Amniotic epithelial cell (primary cell): Measurements from ENCODE around the gene DOK4.

ENCODE experiments used
- DNase-seq: peaks from one replicate; pipeline ENCODE4 v3.0.0-alpha.2; 2010; ENCODE audit warnings: low read depth

The DOK4 gene

GRCh38 chr16:57485916-57486857 is at the start of gene DOK4:
Gene DOK4 (minus strand): TSS chr16:57486493. CDS start chr16:57479507, 6,986 bp downstream.
- DNase-seq, result peak; percentile 55

DNA sequence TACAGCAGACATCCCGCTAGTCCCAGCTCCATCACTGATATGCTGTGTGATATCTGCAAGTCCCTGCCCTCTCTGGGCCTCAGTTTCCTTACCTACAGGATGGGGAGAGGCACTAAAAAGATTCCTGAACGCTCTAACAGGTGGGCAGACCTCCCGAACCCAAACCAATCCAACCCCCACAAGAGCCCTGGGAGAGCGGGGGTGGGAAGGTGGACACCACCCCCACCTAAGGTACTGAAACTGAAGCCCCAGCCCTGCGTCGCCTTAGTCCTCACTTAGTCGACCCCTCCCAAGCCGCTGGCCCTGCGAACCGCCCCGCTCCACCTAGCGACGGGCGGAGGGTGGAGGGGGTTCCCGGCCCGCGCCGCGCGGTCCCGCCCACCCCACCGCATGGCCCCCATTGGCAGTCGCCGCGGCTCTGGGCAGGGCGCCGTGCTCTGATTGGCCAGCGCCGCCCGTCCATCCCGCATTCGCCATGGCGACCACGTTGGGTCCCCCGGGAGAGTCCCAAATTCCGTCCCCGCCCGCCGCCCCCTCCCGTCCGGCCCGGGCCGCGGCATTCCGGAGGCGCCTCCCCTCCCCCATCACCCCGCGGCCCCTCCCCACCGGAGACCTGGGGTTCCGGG is 49.5 kb upstream of the DOK4 start:
- peak; percentile 79 for DNase-seq

GRCh38 chr16:57534881-57535658 is 48.8 kb upstream of the DOK4 start:
- no peak for DNase-seq

DNA sequence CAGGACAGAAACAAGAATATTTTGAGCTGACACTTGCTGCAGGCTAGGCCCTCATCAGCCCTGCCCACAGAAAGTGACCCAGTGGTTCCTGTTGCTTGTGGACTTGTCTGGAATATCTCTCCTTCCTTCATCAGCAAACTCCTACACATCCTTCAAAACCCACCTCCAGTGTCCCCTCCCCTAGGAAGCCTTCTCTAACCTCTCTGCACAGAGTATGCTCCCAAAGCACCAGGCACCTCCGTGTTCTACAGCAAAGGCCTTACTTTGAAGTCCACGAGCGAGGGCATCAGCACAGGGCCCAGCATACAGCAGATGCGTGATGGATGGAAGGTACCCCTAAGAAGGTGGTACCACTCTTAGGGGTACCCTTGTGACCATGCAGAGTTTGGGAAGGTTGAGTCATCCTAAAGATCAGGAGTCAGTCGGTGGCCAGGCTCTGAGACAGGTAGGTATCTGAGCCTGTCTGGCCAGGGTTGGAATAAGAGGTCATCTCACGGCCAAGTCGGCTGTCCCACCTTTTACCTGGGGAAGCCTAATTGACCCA is 48.1 kb upstream of the DOK4 start:
- DNase-seq, result no peak

DNA sequence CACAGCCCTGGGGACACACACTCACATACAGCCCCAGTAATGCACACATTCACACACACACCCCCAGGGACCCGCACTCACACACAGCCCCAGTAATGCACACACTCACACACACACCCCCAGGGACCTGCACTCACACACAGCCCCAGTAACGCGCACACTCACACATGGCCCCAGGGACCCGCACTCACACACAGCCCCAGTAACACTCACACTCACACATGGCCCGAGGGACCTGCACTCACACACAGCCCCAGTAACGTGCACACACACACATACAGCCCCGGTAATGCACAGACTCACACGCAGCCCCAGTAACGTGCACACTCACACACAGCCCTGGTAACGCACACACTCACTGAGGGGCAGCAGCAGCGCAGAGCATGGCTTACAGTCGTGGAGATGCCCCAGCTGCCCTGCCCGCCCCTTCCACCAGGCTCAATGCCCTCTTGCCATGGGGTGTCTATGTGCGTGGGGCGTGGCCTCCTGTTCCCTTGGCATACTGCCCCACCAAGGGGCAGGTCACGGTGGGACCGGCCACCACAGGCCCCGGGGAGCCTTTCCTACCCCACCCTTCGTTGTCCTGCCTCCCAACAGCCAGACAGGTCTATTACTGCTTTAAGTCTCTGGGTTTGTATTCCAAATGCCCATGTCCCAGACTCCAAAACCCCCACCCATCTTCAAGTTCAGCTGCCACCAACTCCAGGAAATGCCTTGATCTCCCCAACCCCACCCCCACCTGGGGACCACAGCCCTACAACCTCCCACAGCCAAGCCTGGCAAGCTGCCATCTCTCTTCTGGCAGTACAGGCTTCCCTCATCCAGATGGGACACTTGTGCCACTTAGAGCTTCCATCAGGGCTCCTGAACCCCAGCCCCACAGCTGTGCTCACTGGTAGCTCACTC is 47.4 kb upstream of the DOK4 start:
- DNase-seq, result no peak

DNA sequence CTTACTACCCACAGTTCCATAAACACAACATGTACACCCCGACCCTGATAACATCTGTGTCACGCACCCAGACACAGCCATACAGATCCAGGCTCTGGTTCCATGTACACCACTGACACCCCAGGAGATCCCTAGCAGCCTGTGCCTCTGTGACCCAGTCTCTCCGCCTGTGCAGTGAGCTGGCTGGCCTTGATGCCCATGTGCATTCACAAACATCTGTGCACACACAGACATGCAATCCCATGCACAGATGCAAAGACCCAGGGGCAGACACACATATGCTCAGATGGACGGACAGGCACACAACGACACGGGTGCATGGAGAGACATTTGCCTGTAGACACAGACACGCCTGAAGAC is 46.0 kb upstream of the DOK4 start:
- no peak for DNase-seq

- no peak for DNase-seq
These were observed 45.5 kb upstream of the DOK4 start for GRCh38 chr16:57531635-57532265.

- DNase-seq, result no peak
These were observed 44.9 kb upstream of the DOK4 start for GRCh38 chr16:57531253-57531575.

DNA sequence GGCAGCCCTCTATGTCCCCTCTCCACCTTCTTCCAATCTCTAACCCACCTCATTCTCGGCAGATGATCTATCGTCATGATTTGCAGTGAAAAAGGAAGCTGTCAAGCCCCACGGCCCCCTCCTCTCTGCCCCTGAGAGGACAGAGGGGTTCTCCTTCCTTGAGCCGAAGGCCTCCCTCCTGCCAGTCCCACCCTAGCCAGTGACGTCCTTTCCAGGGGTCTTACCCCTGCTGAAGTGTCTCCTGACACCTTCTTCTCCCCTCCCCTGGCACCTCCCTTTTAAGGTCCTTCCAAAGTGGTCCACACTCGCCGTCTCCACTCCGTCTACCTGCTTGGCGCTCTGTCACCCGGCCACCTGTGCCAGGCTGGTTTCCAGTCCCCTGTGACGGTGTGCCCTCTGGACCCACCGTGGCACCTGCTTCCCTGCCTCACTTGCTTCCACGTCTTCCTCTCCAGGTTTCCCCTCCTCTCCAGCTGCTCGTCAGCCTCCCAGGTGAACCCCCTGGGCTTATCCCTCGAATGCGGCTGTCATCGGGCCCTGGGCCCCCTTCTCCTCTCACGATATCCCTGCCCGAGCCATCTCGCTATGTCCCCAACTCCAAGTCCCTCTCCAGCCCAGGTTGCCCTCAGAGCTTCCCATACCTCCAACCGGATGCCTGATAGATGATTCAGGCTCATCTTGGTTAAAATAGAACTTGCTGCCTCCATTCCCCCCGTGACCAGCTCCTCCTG is 44.4 kb upstream of the DOK4 start:
- no peak for DNase-seq

DNA sequence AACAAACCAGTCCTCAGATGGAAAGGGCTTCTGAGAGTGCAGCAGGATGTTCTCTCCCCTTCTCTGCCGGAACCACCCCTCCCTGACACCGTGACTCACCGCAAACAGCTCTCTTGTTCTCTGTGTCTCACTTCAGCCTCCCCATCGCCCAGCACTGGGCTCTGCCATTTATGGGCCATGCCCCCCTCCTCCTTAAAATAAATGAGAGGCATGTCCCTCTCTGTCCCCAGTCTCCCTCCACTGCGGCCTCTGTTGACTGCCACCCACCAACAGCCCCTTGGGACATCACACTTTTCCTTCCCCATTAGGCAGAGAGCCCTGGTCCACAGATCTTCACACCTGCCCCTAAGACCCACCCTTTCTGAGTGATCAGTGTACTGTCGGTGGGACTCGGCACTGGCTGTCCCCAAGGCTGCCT is 43.8 kb upstream of the DOK4 start:
- peak; percentile 72 for DNase-seq

GRCh38 chr16:57529391-57530103 is 43.3 kb upstream of the DOK4 start:
- no peak for DNase-seq

DNA sequence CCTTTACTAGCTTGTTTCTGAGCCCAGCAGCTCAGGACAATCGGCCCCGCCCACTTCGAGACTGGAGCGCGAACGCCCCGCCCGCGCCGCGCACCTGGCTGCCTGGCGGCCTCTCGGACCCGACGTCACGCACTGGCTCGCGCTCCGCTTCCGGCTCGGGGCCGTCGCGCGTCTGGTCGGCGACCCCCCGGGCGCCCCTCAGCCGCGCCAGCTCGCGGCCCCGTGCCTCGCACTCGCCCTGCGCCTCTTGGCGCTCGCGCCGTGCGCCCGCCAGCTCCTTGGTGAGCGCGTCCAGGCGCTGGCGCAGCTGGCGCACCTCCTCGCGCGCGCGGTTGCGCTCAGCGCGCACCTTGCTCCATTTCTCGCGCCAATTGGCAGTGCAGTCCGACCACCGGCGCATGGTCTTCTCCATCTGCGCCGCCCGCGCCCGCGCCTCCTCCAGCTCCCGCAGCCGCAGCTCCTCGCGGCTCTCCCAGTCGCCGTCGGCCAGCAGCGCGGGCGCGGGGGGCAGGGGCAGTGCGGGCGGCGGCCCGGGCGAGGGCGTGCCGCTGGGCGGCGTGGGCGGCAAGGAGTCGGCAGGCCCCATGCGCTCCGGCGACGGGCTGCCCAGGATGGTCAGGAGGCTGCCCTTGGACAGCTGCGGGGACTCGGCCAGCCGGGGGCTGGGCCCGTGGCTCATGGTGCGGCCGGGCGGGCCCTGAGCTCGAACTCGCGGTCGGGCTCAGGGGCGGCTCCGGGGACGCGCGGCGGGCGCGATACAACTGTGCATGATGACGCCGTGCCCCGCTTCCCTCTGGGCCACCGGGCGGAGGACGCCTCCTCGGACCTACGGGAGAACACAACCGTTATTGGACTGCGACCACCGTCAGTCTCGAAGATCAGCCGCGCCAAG is 42.5 kb upstream of the DOK4 start:
- DNase-seq, result no peak

DNA sequence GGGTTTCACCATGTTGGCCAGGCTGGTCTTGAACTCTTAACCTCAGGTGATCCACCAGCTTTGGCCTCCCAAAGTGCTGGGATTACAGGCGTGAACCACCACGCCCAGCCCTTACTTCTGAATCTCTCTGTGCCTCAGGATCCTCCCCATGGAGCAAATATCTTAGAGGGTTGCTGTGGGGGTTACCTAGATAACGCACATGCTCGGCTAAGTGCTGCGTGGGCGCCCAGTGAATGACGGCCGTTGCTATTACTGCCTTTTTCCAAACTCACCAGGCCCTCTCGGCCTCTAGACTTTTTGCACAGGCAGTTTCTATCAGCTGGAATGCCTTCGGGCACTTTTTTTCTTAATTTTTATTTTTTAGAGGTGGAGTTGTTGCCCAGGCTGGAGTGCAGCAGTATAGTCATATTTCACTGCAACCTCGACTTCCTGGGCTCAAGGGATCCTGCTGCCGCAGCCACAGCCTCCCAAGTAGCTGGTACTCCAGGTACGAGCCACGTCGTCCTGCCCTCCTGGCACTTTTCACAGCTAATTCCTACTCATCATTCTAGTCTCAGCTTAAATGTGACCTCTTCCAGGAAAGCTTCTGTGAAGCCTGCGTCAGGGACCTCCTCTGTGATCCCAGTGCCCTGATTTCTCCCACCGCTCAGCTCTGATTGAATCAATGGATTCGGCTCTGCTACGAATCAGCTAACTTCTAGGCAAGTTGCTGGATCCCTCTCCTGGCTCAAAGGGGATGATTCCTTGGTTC is 41.5 kb upstream of the DOK4 start:
- no peak for DNase-seq

- no peak for DNase-seq
These were observed 40.7 kb upstream of the DOK4 start for GRCh38 chr16:57527027-57527426.

DNA sequence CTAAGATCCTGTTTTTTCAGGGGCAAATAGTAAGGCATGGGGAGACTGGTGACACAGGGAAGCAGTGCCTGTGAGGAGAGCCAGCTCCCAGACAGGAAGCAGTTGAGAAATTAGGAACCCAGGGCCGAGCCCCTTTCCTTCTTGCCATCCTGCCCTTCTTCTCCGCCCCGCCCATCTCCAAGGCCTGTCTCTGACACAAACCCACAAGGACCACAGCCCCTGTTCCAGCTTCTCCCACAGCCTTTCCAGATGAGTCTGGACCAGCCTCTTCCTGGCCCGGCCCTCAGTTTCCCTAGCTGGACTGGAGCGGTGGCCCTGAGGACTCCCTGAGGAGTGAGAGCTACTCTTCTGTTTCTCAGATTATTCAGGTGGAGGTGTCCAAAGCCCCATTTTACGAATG is 40.2 kb upstream of the DOK4 start:
- DNase-seq, result no peak

GRCh38 chr16:57525761-57526160 is 39.5 kb upstream of the DOK4 start:
- DNase-seq, result peak; percentile 28

DNA sequence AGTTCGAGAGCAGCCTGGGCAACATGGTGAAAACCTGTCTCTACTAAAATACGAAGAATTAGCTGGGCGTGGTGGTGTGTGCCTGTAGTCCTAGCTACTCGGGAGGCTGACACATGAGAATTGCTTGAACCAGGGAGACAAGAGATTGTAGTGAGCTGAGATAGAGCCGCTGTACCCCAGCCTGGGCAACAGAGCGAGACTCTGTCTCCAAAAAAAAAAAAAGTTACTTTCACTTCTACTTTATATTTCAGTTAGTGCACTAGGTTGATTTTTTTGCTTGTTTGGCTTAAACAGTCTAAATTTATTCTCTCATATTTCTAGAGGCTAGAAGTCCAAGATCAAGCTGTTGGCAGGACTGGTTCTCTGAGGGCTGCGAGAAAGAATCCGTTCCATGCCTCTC is 36.7 kb upstream of the DOK4 start:
- DNase-seq, result no peak

- peak; percentile 51 for DNase-seq
These were observed 33.6 kb upstream of the DOK4 start for GRCh38 chr16:57519796-57520360.
